ENCODE data around the gene TPP2.

DNA sequence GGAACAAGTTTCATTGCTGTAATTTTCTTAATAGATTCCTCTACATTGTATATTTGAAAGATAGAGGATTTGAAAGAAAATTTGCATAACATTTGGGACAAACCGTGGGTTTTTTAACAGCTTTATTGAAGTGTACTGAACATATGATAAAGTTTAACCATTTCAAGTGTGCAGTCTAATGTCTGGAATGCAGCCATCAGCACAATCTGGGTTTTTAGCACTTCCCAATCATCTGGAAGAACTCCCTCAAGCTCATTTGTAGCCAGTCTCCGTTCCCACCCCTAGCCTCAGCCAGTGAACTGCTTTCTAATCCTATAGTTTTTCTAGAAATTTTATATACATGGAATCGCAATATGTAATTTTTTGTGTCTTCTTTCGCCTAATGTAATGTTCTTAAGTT lies 85.4 kb downstream of the TPP2 start:
- TF ChIP-seq CTCF (IDR thresholded peaks at IDR 0.05; ENCODE audit: poor library complexity) (no peak), EZH2 (IDR thresholded peaks at IDR 0.05; ENCODE audit: borderline replicate concordance) (no peak), EZH2phosphoT487 (IDR thresholded peaks at IDR 0.05; ENCODE audit: low read depth, severe bottlenecking, unreplicated experiment) (no peak)
